RWPE2 (cell line): ENCODE data around the gene LRGUK.
"Not testable (repeated sequence)": the region's sequence is repeated elsewhere in the genome, so short reads cannot be mapped to it uniquely, and the experiment has no call there.

Source experiments
- ATAC-seq: fragments of 200-7000 bp; cut with Tn5 transposase; 3 replicates; pipeline ENCODE4 v1.9.1; 2021; ENCODE audit warnings: low read depth
- DNase-seq: peaks from one replicate; pipeline ENCODE4 v3.0.0-alpha.2; 2020; ENCODE audit warnings: low spot score
- H3K27ac ChIP-seq: fragments of 450-650 bp; 2 replicates; pipeline ENCODE4 v1.5.1; 2017; ENCODE audit warnings: mild to moderate bottlenecking; ENCODE audit not compliant: poor library complexity, severe bottlenecking
- H3K27me3 ChIP-seq: fragments of 250-450 bp; sonication (Bioruptor Pico); 2 replicates; pipeline ENCODE4 v1.5.1; 2021; ENCODE audit warnings: mild to moderate bottlenecking, moderate library complexity; ENCODE audit not compliant: insufficient read depth, poor library complexity, severe bottlenecking
- H3K36me3 ChIP-seq: fragments of 250-450 bp; sonication (Bioruptor Pico); 2 replicates; pipeline ENCODE4 v1.5.1; 2020; ENCODE audit warnings: low read depth, mild to moderate bottlenecking, moderate library complexity
- H3K4me1 ChIP-seq: fragments of 250-450 bp; sonication (Bioruptor Pico); 2 replicates; pipeline ENCODE4 v1.5.1; 2021; ENCODE audit warnings: mild to moderate bottlenecking, moderate library complexity; ENCODE audit not compliant: insufficient read depth, poor library complexity, severe bottlenecking
- H3K4me3 ChIP-seq: fragments of 250-450 bp; sonication (Bioruptor Pico); 2 replicates; pipeline ENCODE4 v1.5.1; 2021; ENCODE audit warnings: mild to moderate bottlenecking, moderate library complexity; ENCODE audit not compliant: severe bottlenecking
- H3K9me3 ChIP-seq: fragments of 250-450 bp; sonication (Bioruptor Pico); 2 replicates; pipeline ENCODE4 v1.5.1; 2021; ENCODE audit warnings: mild to moderate bottlenecking, moderate library complexity; ENCODE audit not compliant: severe bottlenecking
- CTCF ChIP-seq: fragments of 450-650 bp; IDR thresholded peaks from one replicate; pipeline ENCODE4 v1.5.1; 2017; ENCODE audit warnings: mild to moderate bottlenecking, moderate library complexity; ENCODE audit not compliant: poor library complexity, severe bottlenecking

The LRGUK gene

DNA sequence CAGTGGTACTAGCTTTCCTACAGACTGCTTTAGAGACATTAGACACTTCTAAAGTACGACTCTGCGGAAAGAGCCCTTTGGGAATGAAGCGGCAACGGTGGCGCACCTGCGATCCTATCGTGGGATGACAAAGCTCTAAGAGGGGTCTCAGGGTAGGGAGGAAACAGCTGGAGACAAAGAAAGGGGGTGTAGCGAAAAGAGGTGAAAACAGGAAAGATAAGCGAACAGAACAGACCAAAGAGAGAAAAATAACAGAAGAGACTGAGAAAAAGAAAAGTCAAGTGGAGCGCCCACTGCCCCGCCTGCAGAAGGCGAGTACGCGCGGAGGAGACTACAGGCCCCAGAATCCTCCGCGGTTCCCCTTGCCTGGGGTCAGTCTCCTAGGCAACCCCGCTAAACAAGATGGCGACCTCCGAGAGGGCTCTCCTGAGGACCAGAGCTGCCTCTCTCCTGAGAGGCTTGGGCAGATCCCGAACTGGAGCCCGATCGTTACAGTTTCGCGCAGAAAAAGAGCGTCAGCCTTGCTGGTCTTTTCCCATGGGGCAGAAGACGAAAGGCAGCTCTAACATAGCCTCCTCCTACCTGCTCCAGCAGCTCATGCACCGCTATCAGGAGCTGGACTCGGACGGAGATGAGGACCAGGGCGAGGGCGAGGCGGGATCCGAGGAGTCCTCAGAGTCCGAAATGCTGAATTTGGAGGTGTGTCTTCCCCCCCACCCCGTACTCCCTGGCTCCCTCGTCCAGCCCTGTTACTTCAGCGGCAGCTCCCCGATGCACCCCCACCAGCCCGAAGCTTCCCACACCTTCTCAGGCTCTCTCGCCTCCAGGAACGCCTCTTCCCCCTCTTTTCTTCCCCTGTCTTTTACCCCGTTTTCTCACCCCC lies at the start of gene LRGUK:
LRGUK (plus strand) TSS at position 375 of the 883 bp plus-strand sequence; CDS start at position 403, 28 bp downstream.
- H3K9me3 ChIP-seq = no peaks in the 10 kb centered on the region
- DNase-seq = peak; percentile 76
- no peak for TF ChIP-seq CTCF
- peaks cover 3% of the 10 kb centered on the region for H3K27me3 ChIP-seq
- H3K36me3 ChIP-seq = no peaks in the 10 kb centered on the region
- H3K27ac ChIP-seq = no peak within 1 kb of the TSS
- H3K4me1 ChIP-seq = peaks cover 3% of the 10 kb centered on the region
- peak within 1 kb of the TSS; percentile 44 for H3K4me3 ChIP-seq
- peak; percentile 100 for ATAC-seq

GRCh38 chr7:134077560-134077959 lies 49.6 kb upstream of the LRGUK start:
- H3K9me3 ChIP-seq, DNase-seq, H3K27ac ChIP-seq, H3K4me3 ChIP-seq, H3K36me3 ChIP-seq, H3K4me1 ChIP-seq, ATAC-seq, H3K27me3 ChIP-seq: not testable (repeated sequence)

- no peak for TF ChIP-seq CTCF
- H3K9me3 ChIP-seq = no peaks in the 10 kb centered on the region
- no peaks in the 10 kb centered on the region for H3K36me3 ChIP-seq
- no peak for DNase-seq
- no peak overlapping the region for H3K27ac ChIP-seq
- H3K27me3 ChIP-seq = no peaks in the 10 kb centered on the region
- H3K4me3 ChIP-seq = no peak overlapping the region
- H3K4me1 ChIP-seq = no peaks in the 10 kb centered on the region
- no peak for ATAC-seq
Observed at GRCh38 chr7:134078991-134079390, 48.1 kb upstream of the LRGUK start.

DNA sequence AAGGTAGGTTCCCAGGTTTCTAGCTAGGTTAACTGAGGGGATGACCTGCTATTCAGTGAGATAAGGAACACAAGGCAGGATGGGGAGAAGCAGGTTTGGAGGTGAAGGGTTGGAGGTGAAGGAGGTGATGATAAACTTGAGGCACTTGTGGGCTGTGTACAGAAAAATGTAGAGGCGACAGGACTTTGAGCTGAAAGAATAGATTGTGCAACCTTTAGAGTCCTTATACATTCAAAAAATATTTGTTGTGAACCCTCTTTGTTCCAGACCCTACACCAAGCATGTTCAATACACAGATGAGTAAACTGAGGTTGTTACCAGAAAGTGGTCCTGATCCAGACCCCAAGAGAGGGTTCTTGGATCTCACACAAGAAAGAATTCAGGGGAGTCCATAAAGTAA lies 45.4 kb upstream of the LRGUK start:
- no peak overlapping the region for H3K27ac ChIP-seq
- no peaks in the 10 kb centered on the region for H3K4me1 ChIP-seq
- no peak for TF ChIP-seq CTCF
- no peaks in the 10 kb centered on the region for H3K27me3 ChIP-seq
- H3K4me3 ChIP-seq = no peak overlapping the region
- no peaks in the 10 kb centered on the region for H3K36me3 ChIP-seq
- ATAC-seq = no peak
- no peaks in the 10 kb centered on the region for H3K9me3 ChIP-seq
- no peak for DNase-seq

DNA sequence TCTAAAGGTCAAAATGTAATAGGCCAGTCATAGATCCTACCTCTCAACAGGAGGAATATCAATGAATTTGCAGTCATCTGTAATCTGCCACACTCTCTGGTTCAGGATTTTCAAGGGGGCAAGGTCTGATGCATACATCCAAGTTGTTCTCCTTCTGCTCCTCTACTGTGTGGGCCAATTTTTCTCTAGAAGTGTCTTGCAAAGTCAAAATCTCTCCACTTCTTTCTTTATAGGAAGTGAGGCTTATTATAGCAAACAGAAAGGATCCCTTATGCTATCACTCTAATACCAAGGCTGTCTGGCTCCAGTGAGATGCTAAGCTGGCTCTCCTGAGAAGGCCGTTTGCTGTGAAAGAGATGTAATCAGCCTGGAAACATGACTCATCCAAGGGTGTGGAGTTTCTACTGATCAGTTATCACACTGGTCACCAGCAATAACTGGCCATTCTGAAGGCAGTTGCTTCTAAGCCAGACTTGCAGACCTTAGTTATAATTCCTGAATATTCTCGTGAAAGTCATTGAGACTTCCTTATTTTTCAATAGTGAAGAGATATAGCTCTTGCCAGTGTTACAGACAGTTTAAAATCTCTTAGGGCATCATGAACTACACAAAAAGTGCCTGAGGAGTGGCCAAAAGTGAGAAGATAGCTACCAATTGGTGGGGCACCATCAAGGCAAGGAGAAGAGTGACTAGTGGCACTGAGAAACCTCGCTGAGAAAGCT lies 43.2 kb upstream of the LRGUK start:
- H3K4me1 ChIP-seq = no peaks in the 10 kb centered on the region
- ATAC-seq (peak; percentile 40; the same call in 2 of the 3 replicates), DNase-seq (no peak)
- no peak overlapping the region for H3K27ac ChIP-seq
- H3K27me3 ChIP-seq = no peaks in the 10 kb centered on the region
- H3K4me3 ChIP-seq = no peak overlapping the region
- TF ChIP-seq CTCF = no peak
- no peaks in the 10 kb centered on the region for H3K36me3 ChIP-seq
- H3K9me3 ChIP-seq = peaks cover 7% of the 10 kb centered on the region
